Gastrocnemius medialis (tissue), 4 donors: ENCODE measurements around the gene TOR4A.

Experiments used
- CTCF ChIP-seq, 5 experiments: fragments of 450-650 bp in 3 of 5; fragments of 200-600 bp in 2 of 5; sonication (generic) in 2 of 5; IDR thresholded peaks in 4 of 5; conservative IDR thresholded peaks in 1 of 5; 1 replicate in 4 of 5; 2 replicates in 1 of 5; pipeline ENCODE4 v1.5.1; 2016 to 2019; ENCODE audit warnings: antibody characterized with exemption in 5 of 5, mild to moderate bottlenecking in 3 of 5, moderate library complexity in 3 of 5
- POLR2A ChIP-seq, 2 donors: fragments of 450-650 bp; IDR thresholded peaks; one replicate each; pipeline ENCODE4 v1.6.1; 2017; ENCODE audit warnings: antibody characterized with exemption in 2 of 2, mild to moderate bottlenecking in 2 of 2, moderate library complexity in 2 of 2

GRCh38 chr9:137270929-137271695 lies 6.4 kb upstream of the TOR4A start:
- TF ChIP-seq CTCF (IDR thresholded peaks at IDR 0.05 in 4 of 5, conservative IDR thresholded peaks at IDR 0.05 in 1 of 5) (no peak), POLR2A (IDR thresholded peaks at IDR 0.05) (no peak)
